ENCODE data around the gene PAGE2B.

DNA sequence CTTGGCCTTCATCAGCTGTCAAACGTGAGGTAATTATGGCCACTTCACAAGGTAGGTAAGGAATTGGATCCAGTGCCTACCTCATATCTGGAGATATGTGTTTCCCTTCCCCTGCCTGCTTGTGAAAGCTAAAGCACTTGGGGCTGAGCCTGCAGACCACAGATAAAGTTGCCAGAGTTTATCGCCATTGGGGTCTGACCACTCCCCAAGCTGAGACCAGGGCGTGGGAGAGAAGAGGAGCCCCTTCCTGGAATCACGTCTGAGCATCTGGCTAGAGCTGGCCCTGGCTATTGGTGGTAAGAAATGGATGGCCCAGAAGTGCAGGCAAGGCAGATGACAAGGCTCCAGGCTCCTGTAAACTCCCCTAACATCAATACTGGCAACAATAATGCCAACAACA is 46.8 kb upstream of the PAGE2B start:
- TF ChIP-seq, protein P1, sequence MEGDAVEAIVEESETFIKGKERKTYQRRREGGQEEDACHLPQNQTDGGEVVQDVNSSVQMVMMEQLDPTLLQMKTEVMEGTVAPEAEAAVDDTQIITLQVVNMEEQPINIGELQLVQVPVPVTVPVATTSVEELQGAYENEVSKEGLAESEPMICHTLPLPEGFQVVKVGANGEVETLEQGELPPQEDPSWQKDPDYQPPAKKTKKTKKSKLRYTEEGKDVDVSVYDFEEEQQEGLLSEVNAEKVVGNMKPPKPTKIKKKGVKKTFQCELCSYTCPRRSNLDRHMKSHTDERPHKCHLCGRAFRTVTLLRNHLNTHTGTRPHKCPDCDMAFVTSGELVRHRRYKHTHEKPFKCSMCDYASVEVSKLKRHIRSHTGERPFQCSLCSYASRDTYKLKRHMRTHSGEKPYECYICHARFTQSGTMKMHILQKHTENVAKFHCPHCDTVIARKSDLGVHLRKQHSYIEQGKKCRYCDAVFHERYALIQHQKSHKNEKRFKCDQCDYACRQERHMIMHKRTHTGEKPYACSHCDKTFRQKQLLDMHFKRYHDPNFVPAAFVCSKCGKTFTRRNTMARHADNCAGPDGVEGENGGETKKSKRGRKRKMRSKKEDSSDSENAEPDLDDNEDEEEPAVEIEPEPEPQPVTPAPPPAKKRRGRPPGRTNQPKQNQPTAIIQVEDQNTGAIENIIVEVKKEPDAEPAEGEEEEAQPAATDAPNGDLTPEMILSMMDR (conservative IDR thresholded peaks at IDR 0.05; ENCODE audit: low read depth, low read length), result no peak
- TF ChIP-seq EZH2 (IDR thresholded peaks at IDR 0.05; ENCODE audit: borderline replicate concordance, low read depth, low read length, poor library complexity, severe bottlenecking), result no peak
